C4-2B (cell line): Measurements from ENCODE around the gene CYB5R2.

Source experiments
- H3K27ac ChIP-seq: fragments of 450-650 bp; 2 replicates; pipeline ENCODE4 v1.5.1; 2017
- CTCF ChIP-seq: fragments of 450-650 bp; conservative IDR thresholded peaks from 2 replicates; pipeline ENCODE4 v1.5.1; 2017; ENCODE audit warnings: mild to moderate bottlenecking
- ZFX ChIP-seq: fragments of 450-650 bp; IDR thresholded peaks from 2 replicates; pipeline ENCODE4 v1.6.1; 2017

CYB5R2 gene

GRCh38 chr11:7637447-7638157 lies 35.7 kb downstream of the CYB5R2 start:
- TF ChIP-seq ZFX (no peak), CTCF (no peak)
- H3K27ac ChIP-seq = no peak overlapping the region

GRCh38 chr11:7636350-7636749 lies 37.0 kb downstream of the CYB5R2 start:
- no peak for TF ChIP-seq CTCF
- no peak for TF ChIP-seq ZFX
- H3K27ac ChIP-seq = no peak overlapping the region

- H3K27ac ChIP-seq = no peak overlapping the region
- no peak for TF ChIP-seq ZFX
Observed at GRCh38 chr11:7635708-7636107, 37.6 kb downstream of the CYB5R2 start.

- no peak for TF ChIP-seq ZFX
- no peak for TF ChIP-seq CTCF
- no peak overlapping the region for H3K27ac ChIP-seq
Observed at GRCh38 chr11:7635137-7635536, 38.2 kb downstream of the CYB5R2 start.

- TF ChIP-seq ZFX = no peak
- TF ChIP-seq CTCF = no peak
- H3K27ac ChIP-seq = no peak overlapping the region
Observed at GRCh38 chr11:7632211-7632610, 41.1 kb downstream of the CYB5R2 start.

GRCh38 chr11:7630002-7630401 lies 43.3 kb downstream of the CYB5R2 start:
- TF ChIP-seq CTCF = no peak
- H3K27ac ChIP-seq = no peak overlapping the region

- TF ChIP-seq ZFX (no peak), CTCF (no peak)
- H3K27ac ChIP-seq = no peak overlapping the region
Observed at GRCh38 chr11:7628660-7629059, 44.6 kb downstream of the CYB5R2 start.

GRCh38 chr11:7622721-7623120 lies 50.6 kb downstream of the CYB5R2 start:
- TF ChIP-seq ZFX (no peak), CTCF (no peak; the same call in 1 of the 2 replicates)
- H3K27ac ChIP-seq = no peak overlapping the region
